ENCODE measurements around the gene SEMA3A. TPM values are rescaled to one million over a fixed set of nuclear protein-coding genes. Genes with fewer than 3 reads are reported as not detected.

The SEMA3A gene
- total RNA-seq, 2 experiments from 2014 or later: not detected

GRCh38 chr7:84043661-84044191 lies 150.9 kb downstream of the SEMA3A start:
- H3K79me2 ChIP-seq (ENCODE audit: insufficient read depth, low read depth, low read length): no peaks in the 10 kb centered on the region
- no TSS peak for BruUV-seq (replicated peaks)

GRCh38 chr7:84042110-84042539 lies 152.5 kb downstream of the SEMA3A start:
- BruUV-seq (replicated peaks): no TSS peak
- Histone ChIP-seq H3K4me3 (ENCODE audit: low read depth, low read length, poor library complexity, severe bottlenecking) (no peak overlapping the region), H3K4me2 (ENCODE audit: low read length) (no peak overlapping the region), H3K9me2 (ENCODE audit: insufficient read depth, low read length) (no peaks in the 10 kb centered on the region), H3K79me2 (ENCODE audit: insufficient read depth, low read depth, low read length) (no peaks in the 10 kb centered on the region), H3K36me3 (ENCODE audit: insufficient read depth, low read length) (no peaks in the 10 kb centered on the region), H3K9me3 (ENCODE audit: low read length) (no peaks in the 10 kb centered on the region), H3K4me1 (ENCODE audit: insufficient read depth, low read length, poor library complexity, severe bottlenecking) (no peaks in the 10 kb centered on the region), H3K27ac (ENCODE audit: low read depth, low read length, poor library complexity, severe bottlenecking) (no peak overlapping the region), H2AFZ (ENCODE audit: low read length) (no peak overlapping the region), H4K20me1 (ENCODE audit: insufficient read depth, low read length) (no peaks in the 10 kb centered on the region)
- TF ChIP-seq EZH2phosphoT487 (IDR thresholded peaks at IDR 0.05; ENCODE audit: borderline replicate concordance, low read depth, low read length) (no peak), CTCF (conservative IDR thresholded peaks at IDR 0.05; ENCODE audit: low read length) (no peak)
- CTCF ChIA-PET (ENCODE audit: unreplicated experiment): no interaction called here
- POLR2A ChIA-PET: interaction anchor here (0.6 kb wide), 1 partner anchor 14 kb away, joined by 3 read pairs; no protein-coding TSS in a partner anchor
- intact Hi-C loops (cut with micrococcal nuclease; ENCODE audit: unreplicated experiment): no loop called here
- DNase-seq (ENCODE audit: low spot score): no peak

More at GRCh38 chr7:84043661-84044191, 150.9 kb downstream of the SEMA3A start:
- H3K4me3 ChIP-seq (ENCODE audit: low read depth, low read length, poor library complexity, severe bottlenecking): no peak overlapping the region
- H3K9me3 ChIP-seq (ENCODE audit: low read length): no peaks in the 10 kb centered on the region
- no peaks in the 10 kb centered on the region for H3K4me1 ChIP-seq (ENCODE audit: insufficient read depth, low read length, poor library complexity, severe bottlenecking)
- no peak overlapping the region for H3K27ac ChIP-seq (ENCODE audit: low read depth, low read length, poor library complexity, severe bottlenecking)
- DNase-seq (ENCODE audit: low spot score): no peak
- H3K4me2 ChIP-seq (ENCODE audit: low read length): no peak overlapping the region
- H3K36me3 ChIP-seq (ENCODE audit: insufficient read depth, low read length): no peaks in the 10 kb centered on the region
- no peaks in the 10 kb centered on the region for H4K20me1 ChIP-seq (ENCODE audit: insufficient read depth, low read length)
- TF ChIP-seq EZH2phosphoT487 (IDR thresholded peaks at IDR 0.05; ENCODE audit: borderline replicate concordance, low read depth, low read length) (no peak), CTCF (conservative IDR thresholded peaks at IDR 0.05; ENCODE audit: low read length) (no peak)
- ChIA-PET CTCF (ENCODE audit: unreplicated experiment) (no interaction called here), POLR2A (no interaction called here)
- H3K9me2 ChIP-seq (ENCODE audit: insufficient read depth, low read length): no peaks in the 10 kb centered on the region
- intact Hi-C loops (cut with micrococcal nuclease; ENCODE audit: unreplicated experiment): no loop called here
- H2AFZ ChIP-seq (ENCODE audit: low read length): no peak overlapping the region

- Histone ChIP-seq H4K20me1 (ENCODE audit: insufficient read depth, low read length) (no peaks in the 10 kb centered on the region), H3K36me3 (ENCODE audit: insufficient read depth, low read length) (no peaks in the 10 kb centered on the region), H3K4me3 (ENCODE audit: low read depth, low read length, poor library complexity, severe bottlenecking) (no peak overlapping the region), H3K9me3 (ENCODE audit: low read length) (no peaks in the 10 kb centered on the region), H3K79me2 (ENCODE audit: insufficient read depth, low read depth, low read length) (no peaks in the 10 kb centered on the region), H2AFZ (ENCODE audit: low read length) (no peak overlapping the region), H3K4me2 (ENCODE audit: low read length) (no peak overlapping the region), H3K9me2 (ENCODE audit: insufficient read depth, low read length) (no peaks in the 10 kb centered on the region), H3K27ac (ENCODE audit: low read depth, low read length, poor library complexity, severe bottlenecking) (no peak overlapping the region), H3K4me1 (ENCODE audit: insufficient read depth, low read length, poor library complexity, severe bottlenecking) (no peaks in the 10 kb centered on the region)
- ChIA-PET POLR2A (interaction anchor here (0.6 kb wide), 1 partner anchor 14 kb away, joined by 3 read pairs; no protein-coding TSS in a partner anchor), CTCF (ENCODE audit: unreplicated experiment) (no interaction called here)
- BruUV-seq (replicated peaks): no TSS peak
- no peak for TF ChIP-seq EZH2phosphoT487 (IDR thresholded peaks at IDR 0.05; ENCODE audit: borderline replicate concordance, low read depth, low read length)
- no peak for TF ChIP-seq CTCF (conservative IDR thresholded peaks at IDR 0.05; ENCODE audit: low read length)
- DNase-seq (ENCODE audit: low spot score): no peak
- intact Hi-C loops (cut with micrococcal nuclease; ENCODE audit: unreplicated experiment): no loop called here
Observed at GRCh38 chr7:84041649-84042048, 152.9 kb downstream of the SEMA3A start.

Data from OCI-LY7 (cell line).